DOHH2 (cell line): ENCODE data around the gene GSK3B.

Experiments
- CTCF ChIP-seq: fragments of 200-600 bp; sonication (generic); IDR thresholded peaks from one replicate; pipeline ENCODE4 v1.5.1; 2014; ENCODE audit warnings: antibody characterized with exemption, mild to moderate bottlenecking, low read depth, low read length; ENCODE audit not compliant: poor library complexity, severe bottlenecking
- EZH2phosphoT487 ChIP-seq: fragments of 200-600 bp; sonication (generic); IDR thresholded peaks from 2 replicates; pipeline ENCODE4 v1.6.1; 2017; ENCODE audit warnings: borderline replicate concordance, mild to moderate bottlenecking, antibody characterized with exemption, low read length, moderate library complexity, mixed read lengths

- TF ChIP-seq CTCF (no peak), EZH2phosphoT487 (no peak)
Measured at GRCh38 chr3:119808843-119809242, 285.4 kb downstream of the GSK3B start.
